GM18511 (cell line): ENCODE results near the gene ADAMTS2.
"Not testable (repeated sequence)": the region's sequence is repeated elsewhere in the genome, so short reads cannot be mapped to it uniquely, and the experiment has no call there.

Source experiments
- ATAC-seq: cut with Tn5 transposase; IDR thresholded peaks from one replicate; pipeline ENCODE4 v1.9.1; 2021; ENCODE audit warnings: mild to moderate bottlenecking, moderate library complexity; ENCODE audit not compliant: unreplicated experiment

ADAMTS2 gene

GRCh38 chr5:179284751-179285631 lies 60.3 kb downstream of the ADAMTS2 start:
- no peak for ATAC-seq

GRCh38 chr5:179283908-179284307 lies 61.4 kb downstream of the ADAMTS2 start:
- not testable (repeated sequence) for ATAC-seq

- no peak for ATAC-seq
These were observed 63.6 kb downstream of the ADAMTS2 start for GRCh38 chr5:179281694-179282093.

GRCh38 chr5:179280095-179280490 lies 65.2 kb downstream of the ADAMTS2 start:
- ATAC-seq: no peak

GRCh38 chr5:179279347-179280094 lies 65.7 kb downstream of the ADAMTS2 start:
- no peak for ATAC-seq

GRCh38 chr5:179278546-179278945 lies 66.7 kb downstream of the ADAMTS2 start:
- no peak for ATAC-seq

- ATAC-seq: no peak
These were observed 67.1 kb downstream of the ADAMTS2 start for GRCh38 chr5:179278119-179278518.

- no peak for ATAC-seq
These were observed 68.3 kb downstream of the ADAMTS2 start for GRCh38 chr5:179276838-179277395.

- ATAC-seq: no peak
These were observed 69.1 kb downstream of the ADAMTS2 start for GRCh38 chr5:179275941-179276837.

- ATAC-seq: no peak
These were observed 69.8 kb downstream of the ADAMTS2 start for GRCh38 chr5:179275381-179275878.

GRCh38 chr5:179274321-179275315 lies 70.6 kb downstream of the ADAMTS2 start:
- no peak for ATAC-seq

GRCh38 chr5:179273441-179274145 lies 71.7 kb downstream of the ADAMTS2 start:
- no peak for ATAC-seq

GRCh38 chr5:179273073-179273435 lies 72.2 kb downstream of the ADAMTS2 start:
- ATAC-seq: no peak

GRCh38 chr5:179272326-179273072 lies 72.8 kb downstream of the ADAMTS2 start:
- no peak for ATAC-seq

- ATAC-seq: no peak
These were observed 73.4 kb downstream of the ADAMTS2 start for GRCh38 chr5:179271821-179272325.

- ATAC-seq: no peak
These were observed 73.9 kb downstream of the ADAMTS2 start for GRCh38 chr5:179271428-179271734.

- ATAC-seq: no peak
These were observed 74.5 kb downstream of the ADAMTS2 start for GRCh38 chr5:179270581-179271427.
